CD4-positive, alpha-beta T cell treated with Interferon gamma for 1 hour (primary cell): ENCODE measurements around the gene PPTC7.
"Not testable (repeated sequence)": the region's sequence is repeated elsewhere in the genome, so short reads cannot be mapped to it uniquely, and the experiment has no call there.

Source experiments
- DNase-seq: peaks from one replicate; pipeline ENCODE4 v3.0.0-alpha.2; 2020

Gene PPTC7

GRCh38 chr12:110532644-110533043 lies 50.5 kb downstream of the PPTC7 start:
- DNase-seq = no peak

GRCh38 chr12:110531741-110532333 lies 51.3 kb downstream of the PPTC7 start:
- no peak for DNase-seq

GRCh38 chr12:110530511-110530910 lies 52.6 kb downstream of the PPTC7 start:
- no peak for DNase-seq

GRCh38 chr12:110528277-110528839 lies 54.8 kb downstream of the PPTC7 start:
- DNase-seq = no peak

GRCh38 chr12:110520876-110521712 lies 62.0 kb downstream of the PPTC7 start:
- DNase-seq = not testable (repeated sequence)

- not testable (repeated sequence) for DNase-seq
Measured at GRCh38 chr12:110518014-110518413, 65.1 kb downstream of the PPTC7 start.

- DNase-seq = no peak
Measured at GRCh38 chr12:110516995-110517394, 66.1 kb downstream of the PPTC7 start.

- DNase-seq = no peak
Measured at GRCh38 chr12:110514363-110514762, 68.8 kb downstream of the PPTC7 start.

- DNase-seq = no peak
Measured at GRCh38 chr12:110513842-110514241, 69.3 kb downstream of the PPTC7 start.

GRCh38 chr12:110508071-110508586 lies 75.0 kb downstream of the PPTC7 start:
- DNase-seq = no peak

GRCh38 chr12:110505332-110505731 lies 77.8 kb downstream of the PPTC7 start:
- no peak for DNase-seq

GRCh38 chr12:110503432-110503831 lies 79.7 kb downstream of the PPTC7 start:
- DNase-seq = no peak

GRCh38 chr12:110501752-110502738 lies 81.1 kb downstream of the PPTC7 start, which contains the start of the genes RAD9B and VPS29:
Gene RAD9B, plus strand, starts transcription at chr12:110502331. Its CDS starts 7 bp downstream, at chr12:110502338.
Gene VPS29, minus strand, starts transcription at chr12:110502111. Its CDS starts 60 bp downstream, at chr12:110502051.
- peak; percentile 99 for DNase-seq

- DNase-seq = no peak
Measured at GRCh38 chr12:110501399-110501751, 81.7 kb downstream of the PPTC7 start.

- DNase-seq = no peak
Measured at GRCh38 chr12:110498984-110499706, 84.0 kb downstream of the PPTC7 start.
